AG04450 (cell line): ENCODE data around the gene SLC34A1. TPM values are rescaled to one million over a fixed set of nuclear protein-coding genes. Genes with fewer than 3 reads are reported as not detected.
"Not testable (repeated sequence)": the region's sequence is repeated elsewhere in the genome, so short reads cannot be mapped to it uniquely, and the experiment has no call there.

Experiments
- CTCF ChIA-PET: fragments of 300-600, 350-600 bp; formaldehyde crosslinking; extraction: SDS; loops from one replicate; lab custom pipeline; 2022; ENCODE audit warnings: antibody characterized with exemption, inconsistent platforms; lab: Charles Lee
- POLR2A ChIA-PET: fragments of 350-600 bp; formaldehyde crosslinking; extraction: SDS; loops from one replicate; lab custom pipeline; 2021; ENCODE audit warnings: antibody characterized with exemption, inconsistent platforms; lab: Yijun Ruan, JAX
- DNase-seq: peaks from one replicate; pipeline ENCODE4 v3.0.0-alpha.2; 2011; ENCODE audit warnings: low read depth, low spot score
- H3K27ac ChIP-seq: one replicate; pipeline ENCODE4 v1.5.1; 2012; ENCODE audit warnings: low read depth, low read length, control low read depth
- H3K27me3 ChIP-seq: one replicate; pipeline ENCODE4 v1.6.0; 2012; ENCODE audit warnings: low read length; ENCODE audit not compliant: control insufficient read depth, insufficient read depth
- H3K4me3 ChIP-seq: 2 replicates; pipeline ENCODE4 v1.5.1; 2011; ENCODE audit warnings: mild to moderate bottlenecking, low read depth, low read length, control low read depth
- H3K9me3 ChIP-seq: 2 replicates; pipeline ENCODE4 v1.5.1; 2012; ENCODE audit warnings: low read length; ENCODE audit not compliant: control insufficient read depth, insufficient read depth
- polyA plus RNA-seq: library from polyadenylated mRNA; depleted of rRNA; stranded (reverse); fragments of >200 nt; gene quantifications from 2 replicates; pipeline ENCODE4 v1.2.3, GENCODE V29; 2011
- TF ChIP-seq, protein P1 (sequence below): IDR thresholded peaks from 2 replicates; pipeline ENCODE4 v1.5.1; 2011; ENCODE audit warnings: low read depth, low read length, control low read depth, inconsistent platforms

Gene SLC34A1
- polyA plus RNA-seq, 1 experiment = not detected

DNA sequence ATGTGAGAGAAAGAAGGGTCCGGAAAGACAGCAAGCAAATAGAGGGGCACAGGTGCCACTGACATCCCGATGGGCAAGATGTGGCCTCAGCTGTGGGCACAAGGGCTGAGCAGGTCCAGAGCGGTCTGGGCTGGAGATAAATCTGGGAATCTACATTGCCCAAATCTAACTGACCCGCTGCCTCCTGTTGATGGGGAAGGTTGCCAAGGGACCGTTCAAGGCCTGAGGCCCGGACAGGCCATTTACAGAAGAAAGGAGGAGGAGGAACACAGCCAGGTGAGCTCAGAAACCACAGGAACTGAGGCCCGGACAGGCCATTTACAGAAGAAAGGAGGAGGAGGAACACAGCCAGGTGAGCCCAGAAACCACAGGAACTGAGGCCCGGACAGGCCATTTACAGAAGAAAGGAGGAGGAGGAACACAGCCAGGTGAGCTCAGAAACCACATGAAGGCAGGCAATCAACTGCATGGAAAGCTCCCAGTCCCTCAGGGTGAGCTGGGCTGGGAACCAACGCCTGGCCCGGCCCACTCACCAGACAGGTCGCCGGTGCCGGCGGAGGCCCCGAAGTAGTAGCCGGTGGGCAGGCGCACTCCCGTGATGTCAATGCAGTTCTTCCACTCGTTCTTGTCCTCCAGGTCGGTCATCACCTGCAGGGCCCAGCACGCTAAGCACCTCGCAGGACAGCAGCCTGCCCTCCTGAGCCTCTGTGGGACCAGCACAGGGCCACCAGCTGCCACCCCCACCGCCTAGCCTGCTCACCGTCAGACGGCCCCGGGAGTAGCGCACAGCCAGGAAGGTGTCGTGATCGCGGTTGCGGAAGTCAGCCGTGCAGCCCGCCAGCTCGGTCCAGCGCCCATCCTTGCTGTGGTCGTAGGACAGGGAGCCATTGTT lies 47.4 kb upstream of the SLC34A1 start:
- Histone ChIP-seq H3K27ac (no peak overlapping the region), H3K27me3 (no peaks in the 10 kb centered on the region), H3K9me3 (no peaks in the 10 kb centered on the region; the same call in 1 of the 2 replicates), H3K4me3 (no peak overlapping the region)
- no peak for DNase-seq
- TF ChIP-seq, protein P1, sequence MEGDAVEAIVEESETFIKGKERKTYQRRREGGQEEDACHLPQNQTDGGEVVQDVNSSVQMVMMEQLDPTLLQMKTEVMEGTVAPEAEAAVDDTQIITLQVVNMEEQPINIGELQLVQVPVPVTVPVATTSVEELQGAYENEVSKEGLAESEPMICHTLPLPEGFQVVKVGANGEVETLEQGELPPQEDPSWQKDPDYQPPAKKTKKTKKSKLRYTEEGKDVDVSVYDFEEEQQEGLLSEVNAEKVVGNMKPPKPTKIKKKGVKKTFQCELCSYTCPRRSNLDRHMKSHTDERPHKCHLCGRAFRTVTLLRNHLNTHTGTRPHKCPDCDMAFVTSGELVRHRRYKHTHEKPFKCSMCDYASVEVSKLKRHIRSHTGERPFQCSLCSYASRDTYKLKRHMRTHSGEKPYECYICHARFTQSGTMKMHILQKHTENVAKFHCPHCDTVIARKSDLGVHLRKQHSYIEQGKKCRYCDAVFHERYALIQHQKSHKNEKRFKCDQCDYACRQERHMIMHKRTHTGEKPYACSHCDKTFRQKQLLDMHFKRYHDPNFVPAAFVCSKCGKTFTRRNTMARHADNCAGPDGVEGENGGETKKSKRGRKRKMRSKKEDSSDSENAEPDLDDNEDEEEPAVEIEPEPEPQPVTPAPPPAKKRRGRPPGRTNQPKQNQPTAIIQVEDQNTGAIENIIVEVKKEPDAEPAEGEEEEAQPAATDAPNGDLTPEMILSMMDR = no peak
- ChIA-PET CTCF (interaction anchor here (0.5 to 1.2 kb wide), 2 partner anchors 9 to 119 kb away, joined by 3 read pairs; no protein-coding TSS in a partner anchor), POLR2A (no interaction called here)

DNA sequence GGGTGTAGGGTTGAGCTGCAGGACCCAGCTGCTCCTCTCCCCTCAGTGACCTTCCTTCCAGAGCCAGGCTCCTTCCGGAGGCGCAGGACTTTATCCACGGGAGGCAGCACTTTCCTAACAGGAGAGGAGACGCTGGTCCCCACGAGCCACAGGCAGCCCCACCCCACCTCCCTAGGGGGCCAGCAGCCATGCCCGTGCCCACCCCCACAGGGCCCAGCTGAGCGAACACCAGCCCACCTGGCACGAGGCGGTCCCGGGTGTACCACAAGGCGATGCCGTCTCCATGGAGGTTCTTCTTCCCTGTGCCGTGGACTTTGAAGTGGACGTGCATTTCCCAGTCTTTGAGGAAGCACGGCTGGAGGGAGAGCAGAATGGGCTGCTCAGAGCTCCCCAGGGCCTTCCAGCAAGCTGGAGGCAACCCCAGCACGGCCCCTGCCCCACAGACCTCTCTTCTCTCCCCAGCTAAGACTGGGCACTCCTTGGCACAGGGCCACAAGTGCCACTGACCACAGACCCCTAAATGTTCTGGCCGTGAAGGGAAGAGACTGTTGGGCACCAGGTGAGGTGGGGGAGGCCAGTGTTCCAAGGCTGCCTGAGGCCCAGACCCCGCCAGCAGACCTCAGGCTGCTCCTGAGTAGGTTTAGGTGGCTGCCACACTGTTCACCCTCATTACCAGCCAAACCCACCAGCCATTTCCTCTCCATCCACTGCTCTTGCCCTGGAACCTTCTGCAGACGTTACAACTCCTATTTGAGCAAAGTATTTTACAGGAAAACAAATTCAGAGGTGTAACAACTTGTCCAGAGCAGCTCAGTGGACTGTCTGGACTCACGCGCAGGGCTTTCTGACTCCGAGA lies 45.8 kb upstream of the SLC34A1 start:
- H3K9me3 ChIP-seq = no peaks in the 10 kb centered on the region; the same call in 1 of the 2 replicates
- no peak overlapping the region for H3K4me3 ChIP-seq
- no peak for DNase-seq
- TF ChIP-seq, protein P1 = no peak
- ChIA-PET CTCF (no interaction called here), POLR2A (no interaction called here)
- H3K27me3 ChIP-seq = no peaks in the 10 kb centered on the region
- no peak overlapping the region for H3K27ac ChIP-seq

GRCh38 chr5:177339107-177339638 lies 45.1 kb upstream of the SLC34A1 start:
- H3K4me3 ChIP-seq = no peak overlapping the region
- DNase-seq = no peak
- H3K9me3 ChIP-seq = no peaks in the 10 kb centered on the region; the same call in 1 of the 2 replicates
- ChIA-PET CTCF (no interaction called here), POLR2A (no interaction called here)
- no peaks in the 10 kb centered on the region for H3K27me3 ChIP-seq
- H3K27ac ChIP-seq = no peak overlapping the region
- TF ChIP-seq, protein P1 = no peak

- H3K27ac ChIP-seq, POLR2A ChIA-PET: not testable (repeated sequence)
- CTCF ChIA-PET = interaction anchor here (1.4 kb wide), 1 partner anchor 28 kb away, joined by 4 read pairs; no protein-coding TSS in a partner anchor
Observed at GRCh38 chr5:177343000-177343399, 41.2 kb upstream of the SLC34A1 start.

DNA sequence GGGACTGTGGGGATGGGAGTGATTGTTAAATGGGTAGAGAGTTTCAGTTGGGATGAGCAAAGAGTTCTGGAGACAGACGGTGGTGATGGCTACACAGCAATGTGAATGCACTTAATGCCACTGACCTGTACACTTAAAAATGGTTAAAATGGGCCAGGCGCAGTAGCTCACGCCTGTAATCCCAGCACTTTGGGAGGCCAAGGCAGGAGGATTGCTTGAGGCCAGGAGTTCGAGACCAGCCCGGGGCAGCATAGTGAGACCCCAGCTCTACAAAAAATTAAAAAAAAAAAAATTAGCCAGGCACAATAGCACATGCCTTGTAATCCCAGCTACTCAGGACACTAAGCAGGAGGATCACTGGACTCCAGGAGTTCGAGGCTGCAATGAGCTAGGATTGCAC lies 40.5 kb upstream of the SLC34A1 start:
- H3K4me3 ChIP-seq = no peak overlapping the region
- ChIA-PET CTCF (interaction anchor here (0.9 kb wide), 1 partner anchor 58 kb away, joined by 3 read pairs; no protein-coding TSS in a partner anchor), POLR2A (no interaction called here)

More at GRCh38 chr5:177343000-177343399, 41.2 kb upstream of the SLC34A1 start:
- H3K4me3 ChIP-seq, DNase-seq, H3K27me3 ChIP-seq, H3K9me3 ChIP-seq: not testable (repeated sequence)

More for the DNA sequence above, 40.5 kb upstream of the SLC34A1 start:
- no peak for DNase-seq
- H3K27ac ChIP-seq = no peak overlapping the region
- no peaks in the 10 kb centered on the region for H3K27me3 ChIP-seq
- TF ChIP-seq, protein P1 = no peak
- H3K9me3 ChIP-seq = no peaks in the 10 kb centered on the region
